IMR-90 (cell line): ENCODE measurements around the gene PPP1R13L.

Source experiments
- POLR2A ChIP-seq: IDR thresholded peaks from 2 replicates; pipeline ENCODE4 v1.6.1; 2012; ENCODE audit warnings: mild to moderate bottlenecking, low read depth, low read length
- TF ChIP-seq, protein P1 (sequence below): conservative IDR thresholded peaks from 2 replicates; pipeline ENCODE4 v1.5.1; 2012; ENCODE audit warnings: mild to moderate bottlenecking, low read depth, low read length, improper control_type of control experiment

DNA sequence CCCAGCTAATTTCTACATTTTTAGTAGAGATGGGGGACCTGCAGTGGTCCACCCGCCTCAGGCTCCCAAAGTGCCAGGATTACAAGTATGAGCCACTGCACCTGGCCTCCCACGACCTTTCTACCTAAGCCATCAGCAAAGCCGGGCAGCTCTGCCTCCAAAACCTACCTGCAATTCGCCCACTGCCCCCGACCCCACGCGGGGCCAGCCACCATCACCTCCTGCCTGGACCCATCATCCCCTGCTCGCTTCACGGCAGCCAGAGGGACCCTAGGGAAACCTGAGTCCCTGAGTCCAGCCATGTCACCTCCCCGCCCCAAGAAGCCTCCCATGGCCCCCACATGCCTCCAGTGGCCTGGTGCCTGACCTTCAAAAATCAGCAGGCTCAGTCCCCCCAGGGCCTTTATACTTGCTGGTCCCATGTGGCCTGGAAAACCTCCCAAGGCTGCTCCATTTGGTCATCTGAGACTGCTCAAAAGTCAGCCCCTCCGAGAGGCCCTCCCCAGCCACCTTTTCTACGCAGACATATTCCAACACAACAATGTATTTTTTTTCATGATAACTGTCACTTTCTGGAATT is 46.6 kb downstream of the PPP1R13L start:
- TF ChIP-seq POLR2A: no peak
- TF ChIP-seq, protein P1, sequence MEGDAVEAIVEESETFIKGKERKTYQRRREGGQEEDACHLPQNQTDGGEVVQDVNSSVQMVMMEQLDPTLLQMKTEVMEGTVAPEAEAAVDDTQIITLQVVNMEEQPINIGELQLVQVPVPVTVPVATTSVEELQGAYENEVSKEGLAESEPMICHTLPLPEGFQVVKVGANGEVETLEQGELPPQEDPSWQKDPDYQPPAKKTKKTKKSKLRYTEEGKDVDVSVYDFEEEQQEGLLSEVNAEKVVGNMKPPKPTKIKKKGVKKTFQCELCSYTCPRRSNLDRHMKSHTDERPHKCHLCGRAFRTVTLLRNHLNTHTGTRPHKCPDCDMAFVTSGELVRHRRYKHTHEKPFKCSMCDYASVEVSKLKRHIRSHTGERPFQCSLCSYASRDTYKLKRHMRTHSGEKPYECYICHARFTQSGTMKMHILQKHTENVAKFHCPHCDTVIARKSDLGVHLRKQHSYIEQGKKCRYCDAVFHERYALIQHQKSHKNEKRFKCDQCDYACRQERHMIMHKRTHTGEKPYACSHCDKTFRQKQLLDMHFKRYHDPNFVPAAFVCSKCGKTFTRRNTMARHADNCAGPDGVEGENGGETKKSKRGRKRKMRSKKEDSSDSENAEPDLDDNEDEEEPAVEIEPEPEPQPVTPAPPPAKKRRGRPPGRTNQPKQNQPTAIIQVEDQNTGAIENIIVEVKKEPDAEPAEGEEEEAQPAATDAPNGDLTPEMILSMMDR: no peak
